Heart right ventricle (tissue), 16 donors: Measurements from ENCODE around the gene ROM1. TPM values are rescaled to one million over a fixed set of nuclear protein-coding genes. Genes with fewer than 3 reads are reported as not detected.

Source experiments
- ATAC-seq, 8 donors: fragments of 200-7000 bp; cut with Tn5 transposase; one replicate each; pipeline ENCODE4 v1.9.1; 2020; ENCODE audit warnings: mild to moderate bottlenecking in 8 of 8, moderate library complexity in 8 of 8, moderate number of reproducible peaks in 1 of 8
- DNase-seq, 2 donors: peaks; one replicate each; pipeline ENCODE4 v3.0.0-alpha.2; 2020
- H3K27ac ChIP-seq, 10 donors: fragments of 200-600 bp; sonication (generic) in 2 of 10; one replicate each; pipeline versions ENCODE4 v1.5.0 to v1.8.0; 2020 to 2022; ENCODE audit warnings: mild to moderate bottlenecking in 3 of 10
- H3K27me3 ChIP-seq, 7 donors: fragments of 200-600 bp; one replicate each; pipeline ENCODE4 v1.8.0; 2021 to 2022; ENCODE audit warnings: mild to moderate bottlenecking in 2 of 7
- H3K36me3 ChIP-seq, 9 donors: fragments of 200-600 bp; sonication (generic) in 1 of 9; one replicate each; pipeline versions ENCODE4 v1.5.0 to v1.8.0; 2020 to 2022; ENCODE audit warnings: mild to moderate bottlenecking in 2 of 9
- H3K4me1 ChIP-seq, 9 donors: fragments of 200-600 bp; sonication (generic) in 1 of 9; one replicate each; pipeline versions ENCODE4 v1.5.0 to v1.8.0; 2020 to 2022; ENCODE audit warnings: mild to moderate bottlenecking in 4 of 9
- H3K4me3 ChIP-seq, 10 donors: fragments of 200-600 bp; sonication (generic) in 2 of 10; one replicate each; pipeline versions ENCODE4 v1.5.0 to v1.8.0; 2020 to 2022; ENCODE audit warnings: mild to moderate bottlenecking in 7 of 10, moderate library complexity in 2 of 10
- H3K9me3 ChIP-seq, 11 donors: fragments of 200-600 bp in 10 of 11; sonication (generic) in 2 of 11; one replicate each; pipeline versions ENCODE4 v1.5.0 to v1.8.0; 2013 to 2022; ENCODE audit warnings: mild to moderate bottlenecking in 2 of 11, control low read depth in 1 of 11, moderate library complexity in 1 of 11
- WGBS, 2 donors: extraction: QIAGEN DNeasy Blood & Tissue Kit; methylation state at CpG; one replicate each; pipeline ENCODE4 v1.1.7; 2013; ENCODE audit warnings: inconsistent platforms in 1 of 2; 5-methylcytosine and 5-hydroxymethylcytosine counted together
- intact Hi-C, 10 donors: fragments of 100-400 bp; cut with DNase I; formaldehyde crosslinking; loops; one replicate each; pipeline versions ENCODE4 v1.11.1 to v1.14.2; 2022
- polyA plus RNA-seq, 2 donors: library from polyadenylated mRNA; stranded (reverse); fragments of 200-250 nt; gene quantifications; one replicate each; pipeline ENCODE4 v1.2.3, GENCODE V29; 2013
- total RNA-seq, 10 donors: library from RNA; stranded (reverse); fragmentation: NEBNext Ultra II Directional in 3 of 10; extraction: Animal tissue kit (Norgen Biotek cat#: 25700) in 3 of 10; gene quantifications; one replicate each; pipeline versions ENCODE4 v1.2.1 to v1.2.4, GENCODE V29; 2021 to 2023
- TF ChIP-seq, protein P1 (sequence below), 9 donors: fragments of 200-600 bp; sonication (generic) in 2 of 9; IDR thresholded peaks; one replicate each; pipeline versions ENCODE4 v1.5.0 to v1.8.0; 2021 to 2022; ENCODE audit warnings: antibody characterized with exemption in 9 of 9, mild to moderate bottlenecking in 5 of 9, moderate library complexity in 1 of 9
- donor health status: Arrhythmogenic right ventricular cardiomyopathy.
- donor health status: ischemic (EF 13 %, LVEDD 7.1; RV severe dilation, severe dysfunction).
- donor health status: healthy with polysubstance abuse.
- donor health status: DM: no; HTN: yes; CAD: no.
- donor health status: DM: no; HTN: no; CAD: no.
- donor health status: ischemic (EF 25% LVEDD 6.9; RV normal size, moderate dysfunction).
- donor health status: ischemic (EF 25% LVEDD 5.7; RV mildly dilated, moderate dysfunction).
- donor health status: healthy.
- donor health status: DM: yes; HTN: yes; CAD: no.
- donor health status: Ischemic cardiomyopathy.
- donor health status: ischemic (EF 35%, LVEDD 5.7; RV mildly dilated, moderate dysfunction).
- donor health status: nonischemic (EF 11% LVEDD 7.7; RV severe dilation, severe dysfunction).
- donor health status: DM: yes; HTN: yes; CAD: no.
- donor health status: PGD.
- donor health status: ischemic (EF 29% LVEDD 5.4; RV normal size, mild dysfunction).
- donor health status: nonischemic (EF 23%, LVEDD 6.1; RV moderate dilation, normal function).

ROM1 gene
- total and polyA plus RNA-seq, 12 donors: 0.81 to 6.6 (median 2.0) TPM

DNA sequence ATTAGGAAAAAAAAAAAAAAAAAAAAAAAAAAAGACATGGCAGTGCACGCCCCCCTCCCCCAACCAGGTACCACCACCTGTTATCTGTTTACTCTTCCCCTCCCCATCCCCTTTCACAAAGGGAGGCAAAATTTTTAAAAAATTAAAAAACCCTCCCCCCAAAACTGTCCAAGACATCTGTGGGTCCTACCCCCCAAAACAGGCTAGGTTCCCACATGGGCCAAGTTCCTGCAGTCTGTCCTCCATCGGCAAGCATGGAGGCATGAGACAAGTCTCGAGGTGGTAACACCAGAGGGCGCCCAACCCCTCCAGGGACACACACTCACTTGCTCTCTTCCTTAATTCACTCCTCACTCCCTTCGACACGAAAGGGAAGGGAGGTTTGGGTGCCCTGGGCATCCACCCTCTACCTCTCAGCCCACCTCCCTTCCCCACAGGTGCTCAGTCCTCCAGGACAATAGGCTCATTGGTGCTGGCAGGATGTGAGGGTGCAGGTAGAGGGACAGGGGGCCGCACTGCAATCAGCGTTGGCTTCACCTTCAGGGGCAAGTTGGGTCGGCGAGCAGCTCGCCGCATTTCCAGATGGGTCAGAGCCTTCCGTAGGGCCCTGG lies 19.5 kb upstream of the ROM1 start:
- H3K9me3 ChIP-seq: no peaks in the 10 kb centered on the region
- no peak overlapping the region for H3K4me3 ChIP-seq
- TF ChIP-seq, protein P1, sequence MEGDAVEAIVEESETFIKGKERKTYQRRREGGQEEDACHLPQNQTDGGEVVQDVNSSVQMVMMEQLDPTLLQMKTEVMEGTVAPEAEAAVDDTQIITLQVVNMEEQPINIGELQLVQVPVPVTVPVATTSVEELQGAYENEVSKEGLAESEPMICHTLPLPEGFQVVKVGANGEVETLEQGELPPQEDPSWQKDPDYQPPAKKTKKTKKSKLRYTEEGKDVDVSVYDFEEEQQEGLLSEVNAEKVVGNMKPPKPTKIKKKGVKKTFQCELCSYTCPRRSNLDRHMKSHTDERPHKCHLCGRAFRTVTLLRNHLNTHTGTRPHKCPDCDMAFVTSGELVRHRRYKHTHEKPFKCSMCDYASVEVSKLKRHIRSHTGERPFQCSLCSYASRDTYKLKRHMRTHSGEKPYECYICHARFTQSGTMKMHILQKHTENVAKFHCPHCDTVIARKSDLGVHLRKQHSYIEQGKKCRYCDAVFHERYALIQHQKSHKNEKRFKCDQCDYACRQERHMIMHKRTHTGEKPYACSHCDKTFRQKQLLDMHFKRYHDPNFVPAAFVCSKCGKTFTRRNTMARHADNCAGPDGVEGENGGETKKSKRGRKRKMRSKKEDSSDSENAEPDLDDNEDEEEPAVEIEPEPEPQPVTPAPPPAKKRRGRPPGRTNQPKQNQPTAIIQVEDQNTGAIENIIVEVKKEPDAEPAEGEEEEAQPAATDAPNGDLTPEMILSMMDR (IDR thresholded peaks at IDR 0.05): peak; percentile 8 to 70 (median 57)
- peak; percentile 73 to 75 for DNase-seq
- peak overlapping the region in 2 of 10 donors; percentile 49 to 97 for H3K27ac ChIP-seq
- H3K36me3 ChIP-seq: peaks cover 0 to 63% (median 48%) of the 10 kb centered on the region in 9 donors
- ATAC-seq: no peak
- peaks cover 3 to 52% (median 34%) of the 10 kb centered on the region in 9 donors for H3K4me1 ChIP-seq
- no peaks in the 10 kb centered on the region for H3K27me3 ChIP-seq
- intact Hi-C loops: loop anchor here in 3 of 10 donors (5.0 to 10.0 kb wide), 3 partner anchors 46 to 264 kb away; partner anchors contain the start of gene AHNAK (in 1 of the 3)
- WGBS, 2 donors: 56 to 58% methylated on average over 13 of the region's 13 CpGs

DNA sequence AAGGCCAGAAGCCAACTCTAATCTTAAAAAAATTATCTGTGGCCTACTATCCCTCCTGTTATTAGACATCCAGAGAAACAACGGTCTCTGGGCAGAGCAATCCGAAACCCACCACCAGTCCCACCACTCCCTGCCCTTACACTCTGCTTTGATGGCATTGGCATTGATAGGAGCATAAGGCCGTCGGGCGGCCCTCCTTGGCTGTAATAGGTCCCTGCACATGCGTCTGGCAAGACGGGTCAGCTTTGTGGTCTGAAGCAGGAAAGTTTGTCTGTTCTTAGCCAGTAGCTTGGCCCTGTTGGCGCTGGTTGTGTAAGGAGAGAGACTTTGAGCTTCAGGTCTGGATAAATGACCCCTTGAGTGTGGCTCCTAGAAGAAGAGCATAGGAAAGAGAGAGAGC lies 17.9 kb upstream of the ROM1 start:
- H3K4me3 ChIP-seq: no peak overlapping the region
- H3K27me3 ChIP-seq: no peaks in the 10 kb centered on the region
- TF ChIP-seq, protein P1 (IDR thresholded peaks at IDR 0.05): no peak
- H3K36me3 ChIP-seq: peaks cover 0 to 68% (median 44%) of the 10 kb centered on the region in 9 donors
- H3K4me1 ChIP-seq: peaks cover 11 to 55% (median 44%) of the 10 kb centered on the region in 9 donors
- H3K9me3 ChIP-seq: no peaks in the 10 kb centered on the region
- DNase-seq: no peak
- 85 to 86% methylated on average over 8 of the region's 8 CpGs for WGBS, 2 donors
- intact Hi-C loops: loop anchor here in 2 of 10 donors (5.0 to 10.0 kb wide), 2 partner anchors 72 to 100 kb away; partner anchors contain the start of genes C11orf98 (in 1 of the 2) and CSKMT (in 1 of the 2)
- no peak for ATAC-seq
- H3K27ac ChIP-seq: no peak overlapping the region

DNA sequence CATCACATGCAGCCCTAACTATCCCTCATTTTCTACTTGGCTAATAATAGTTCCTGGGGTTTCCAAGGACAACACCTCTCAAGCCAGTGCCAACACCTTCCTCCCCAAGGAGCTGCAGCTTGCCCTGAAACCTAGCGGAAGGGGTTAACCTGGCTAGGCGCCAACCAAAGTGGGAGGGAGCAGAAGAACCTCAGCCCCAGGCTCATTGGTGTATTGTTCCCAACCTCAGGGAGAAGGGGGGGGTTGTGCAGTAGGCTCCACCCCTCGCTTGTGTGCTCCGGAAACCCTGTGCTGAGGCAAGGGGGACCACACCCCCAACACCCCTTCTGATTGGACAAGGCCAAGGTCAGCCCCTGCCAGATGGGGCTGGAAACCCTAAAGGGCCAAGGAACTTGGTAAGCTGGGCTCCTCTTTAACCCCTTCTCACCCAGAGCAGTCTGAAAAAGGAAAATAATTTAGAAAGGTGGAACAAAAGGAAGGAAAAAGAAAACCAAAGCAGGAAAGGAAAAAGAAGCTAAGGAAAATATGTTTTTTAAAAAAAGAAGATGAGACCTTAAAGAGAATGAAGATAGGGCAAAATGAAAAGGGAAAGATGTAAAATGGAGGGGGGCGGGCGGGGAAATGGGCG lies 13.9 kb upstream of the ROM1 start:
- WGBS, 2 donors: 38 to 40% methylated on average over 7 of the region's 7 CpGs
- Histone ChIP-seq H3K36me3 (peaks cover 0 to 61% (median 36%) of the 10 kb centered on the region in 9 donors), H3K27ac (peak overlapping the region in 9 of 10 donors; percentile 14 to 99 (median 97)), H3K27me3 (no peaks in the 10 kb centered on the region), H3K4me3 (peak overlapping the region in 8 of 10 donors; percentile 73 to 100 (median 96)), H3K4me1 (peaks cover 17 to 48% (median 43%) of the 10 kb centered on the region in 9 donors), H3K9me3 (no peaks in the 10 kb centered on the region)
- TF ChIP-seq, protein P1 (IDR thresholded peaks at IDR 0.05): no peak
- intact Hi-C loops: loop anchor here in 2 of 10 donors (5.0 to 10.0 kb wide), 2 partner anchors 68 to 96 kb away; partner anchors contain the start of genes C11orf98 (in 1 of the 2) and CSKMT (in 1 of the 2)
- ATAC-seq (peak; percentile 56 to 84 (median 76)), DNase-seq (peak; percentile 89 to 97)

DNA sequence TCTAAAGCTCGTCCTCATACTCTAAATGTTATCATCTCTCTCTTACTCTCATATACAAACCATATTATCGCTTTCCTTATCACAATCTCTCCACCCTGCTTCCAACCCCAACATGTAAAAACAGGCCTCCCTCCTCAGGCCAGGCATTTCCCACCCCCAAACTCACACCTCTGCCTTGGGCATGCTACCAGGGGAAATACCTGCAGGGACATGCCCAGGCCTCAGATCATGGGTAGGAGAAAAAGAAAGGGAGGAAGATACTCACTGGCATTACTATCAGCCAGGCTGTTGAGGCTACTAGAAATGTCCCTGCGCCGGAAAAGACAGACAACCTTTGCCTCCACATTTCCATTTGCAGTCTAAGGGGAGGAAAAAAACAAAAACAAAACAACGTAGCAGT lies 13.2 kb upstream of the ROM1 start:
- H3K4me1 ChIP-seq: peaks cover 17 to 48% (median 43%) of the 10 kb centered on the region in 9 donors
- no peak for DNase-seq
- no peaks in the 10 kb centered on the region for H3K27me3 ChIP-seq
- H3K4me3 ChIP-seq: peak overlapping the region in 9 of 10 donors; percentile 73 to 100 (median 97)
- H3K9me3 ChIP-seq: no peaks in the 10 kb centered on the region
- no peak for ATAC-seq
- H3K36me3 ChIP-seq: peaks cover 0 to 60% (median 32%) of the 10 kb centered on the region in 9 donors
- TF ChIP-seq, protein P1 (IDR thresholded peaks at IDR 0.05): no peak
- peak overlapping the region; percentile 1 to 99 (median 97) for H3K27ac ChIP-seq
- WGBS, 2 donors: 45 to 56% methylated on average over 5 of the region's 5 CpGs
- intact Hi-C loops: loop anchor here in 3 of 10 donors (5.0 to 10.0 kb wide), 3 partner anchors 67 to 235 kb away; partner anchors contain the start of genes C11orf98 (in 2 of the 3), CSKMT (in 2 of the 3), STX5 (in 1 of the 3) and TEX54 (in 1 of the 3)
